Measurements from ENCODE around the gene DDX17. TPM values are rescaled to one million over a fixed set of nuclear protein-coding genes. Genes with fewer than 3 reads are reported as not detected.

Gene DDX17
- total and polyA plus RNA-seq, 8 donors: 384 to 895 (median 803) TPM

- H3K27ac ChIP-seq: no peak overlapping the region
- peaks cover 0 to 31% of the 10 kb centered on the region in 2 donors for H3K4me1 ChIP-seq
- no peaks in the 10 kb centered on the region for H3K9me3 ChIP-seq
- intact Hi-C loops (cut with DNase I): no loop called here
- H3K4me3 ChIP-seq: no peak overlapping the region
- ATAC-seq (no peak), DNase-seq (no peak)
- H3K36me3 ChIP-seq: peaks cover 5 to 100% of the 10 kb centered on the region in 2 donors
- no peaks in the 10 kb centered on the region for H3K27me3 ChIP-seq
- TF ChIP-seq CTCF (IDR thresholded peaks at IDR 0.05): no peak
These were observed 17.0 kb downstream of the DDX17 start for GRCh38 chr22:38489142-38489541.

- Histone ChIP-seq H3K27ac (no peak overlapping the region), H3K4me1 (peaks cover 0 to 28% of the 10 kb centered on the region in 2 donors), H3K9me3 (no peaks in the 10 kb centered on the region), H3K27me3 (no peaks in the 10 kb centered on the region), H3K36me3 (peaks cover under 1 to 100% of the 10 kb centered on the region in 2 donors), H3K4me3 (no peak overlapping the region)
- no peak for TF ChIP-seq CTCF (IDR thresholded peaks at IDR 0.05)
- intact Hi-C loops (cut with DNase I): no loop called here
- DNase-seq (no peak), ATAC-seq (no peak)
These were observed 18.2 kb downstream of the DDX17 start for GRCh38 chr22:38487946-38488345.

GRCh38 chr22:38485783-38486182, 20.3 kb downstream of the DDX17 start:
- Histone ChIP-seq H3K27me3 (no peaks in the 10 kb centered on the region), H3K4me3 (no peak overlapping the region), H3K9me3 (no peaks in the 10 kb centered on the region), H3K36me3 (peaks cover 0 to 100% of the 10 kb centered on the region in 2 donors), H3K4me1 (peaks cover 0 to 11% of the 10 kb centered on the region in 2 donors), H3K27ac (no peak overlapping the region)
- no peak for TF ChIP-seq CTCF (IDR thresholded peaks at IDR 0.05)
- no peak for DNase-seq
- intact Hi-C loops (cut with DNase I): no loop called here
- peak; percentile 83 for ATAC-seq

- Histone ChIP-seq H3K4me3 (no peak overlapping the region), H3K36me3 (peaks cover 0 to 100% of the 10 kb centered on the region in 2 donors), H3K9me3 (no peaks in the 10 kb centered on the region), H3K27me3 (no peaks in the 10 kb centered on the region), H3K4me1 (peaks cover 0 to 7% of the 10 kb centered on the region in 2 donors), H3K27ac (no peak overlapping the region)
- intact Hi-C loops (cut with DNase I): no loop called here
- DNase-seq (no peak), ATAC-seq (no peak)
- TF ChIP-seq CTCF (IDR thresholded peaks at IDR 0.05): no peak
These were observed 21.9 kb downstream of the DDX17 start for GRCh38 chr22:38484244-38484643.

GRCh38 chr22:38482662-38483308, 23.3 kb downstream of the DDX17 start:
- Histone ChIP-seq H3K4me1 (peaks cover 0 to under 1% of the 10 kb centered on the region in 2 donors), H3K9me3 (no peaks in the 10 kb centered on the region), H3K27me3 (no peaks in the 10 kb centered on the region), H3K36me3 (peaks cover 0 to 91% of the 10 kb centered on the region in 2 donors), H3K4me3 (no peak overlapping the region), H3K27ac (no peak overlapping the region)
- ATAC-seq (no peak), DNase-seq (no peak)
- intact Hi-C loops (cut with DNase I): no loop called here
- TF ChIP-seq CTCF (IDR thresholded peaks at IDR 0.05): no peak

All from left lung (tissue), 10 donors.